Measurements from ENCODE around the gene PSMD9.
"Not testable (repeated sequence)": the region's sequence is repeated elsewhere in the genome, so short reads cannot be mapped to it uniquely, and the experiment has no call there.

The PSMD9 gene

DNA sequence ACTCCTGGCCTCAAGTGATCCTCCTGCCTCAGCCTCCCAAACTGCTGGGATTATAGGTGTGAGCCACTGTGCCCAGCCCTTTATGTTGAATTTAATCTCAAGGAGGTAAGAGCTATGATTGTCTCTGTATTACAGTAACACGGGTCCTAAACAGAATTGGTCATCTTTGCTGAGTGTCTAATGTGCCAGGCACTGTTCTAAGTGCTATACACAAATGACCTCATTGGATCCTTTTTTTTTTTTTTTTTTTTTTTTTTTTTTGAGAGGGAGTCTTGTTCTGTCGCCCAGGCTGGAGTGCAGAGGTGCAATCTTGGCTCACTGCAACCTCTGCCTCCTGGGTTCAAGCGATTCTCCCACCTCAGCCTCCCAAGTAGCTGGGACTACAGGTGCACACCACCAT lies 36.2 kb upstream of the PSMD9 start:
- H3K27ac ChIP-seq (ENCODE audit: low read length, poor library complexity, severe bottlenecking); H3K27me3 ChIP-seq (ENCODE audit: control insufficient read depth in 1 of 2, insufficient read depth in 1 of 2, low read length in 2 of 2); H3K4me3 ChIP-seq (ENCODE audit: insufficient read depth in 1 of 2, low read depth in 1 of 2, low read length in 2 of 2); H3K18ac ChIP-seq (ENCODE audit: low read depth in 1 of 2, low read length in 2 of 2); H2AK5ac ChIP-seq (ENCODE audit: low read length, severe bottlenecking); H3K79me1 ChIP-seq (replicated peaks; ENCODE audit: low read length, poor library complexity, severe bottlenecking); H2BK15ac ChIP-seq (ENCODE audit: low read depth, poor library complexity, severe bottlenecking); H3K36me3 ChIP-seq (ENCODE audit: control insufficient read depth in 1 of 2, insufficient read depth in 2 of 2, low read depth in 1 of 2, low read length in 2 of 2); DNase-seq; H3K14ac ChIP-seq (ENCODE audit: low read length in 2 of 2); H3K4ac ChIP-seq (ENCODE audit: low read depth in 1 of 2, low read length in 2 of 2); H3K4me2 ChIP-seq (ENCODE audit: low read length, poor library complexity, severe bottlenecking); H3K9ac ChIP-seq (ENCODE audit: low read length); H2AFZ ChIP-seq (ENCODE audit: low read depth, low read length); H2BK12ac ChIP-seq (ENCODE audit: low read length in 2 of 2); H4K8ac ChIP-seq (ENCODE audit: low read length); H3K23ac ChIP-seq (ENCODE audit: low read length in 2 of 2); H2BK120ac ChIP-seq (ENCODE audit: low read depth, low read length); H3K9me3 ChIP-seq (ENCODE audit: control insufficient read depth, low read length); H2BK5ac ChIP-seq (ENCODE audit: low read depth, low read length, poor library complexity, severe bottlenecking); H3K4me1 ChIP-seq (ENCODE audit: control insufficient read depth, insufficient read depth, low read depth, low read length); H4K91ac ChIP-seq (ENCODE audit: low read length): not testable (repeated sequence)
- WGBS, result no CpG with 5 or more reads among the region's 3 CpGs

DNA sequence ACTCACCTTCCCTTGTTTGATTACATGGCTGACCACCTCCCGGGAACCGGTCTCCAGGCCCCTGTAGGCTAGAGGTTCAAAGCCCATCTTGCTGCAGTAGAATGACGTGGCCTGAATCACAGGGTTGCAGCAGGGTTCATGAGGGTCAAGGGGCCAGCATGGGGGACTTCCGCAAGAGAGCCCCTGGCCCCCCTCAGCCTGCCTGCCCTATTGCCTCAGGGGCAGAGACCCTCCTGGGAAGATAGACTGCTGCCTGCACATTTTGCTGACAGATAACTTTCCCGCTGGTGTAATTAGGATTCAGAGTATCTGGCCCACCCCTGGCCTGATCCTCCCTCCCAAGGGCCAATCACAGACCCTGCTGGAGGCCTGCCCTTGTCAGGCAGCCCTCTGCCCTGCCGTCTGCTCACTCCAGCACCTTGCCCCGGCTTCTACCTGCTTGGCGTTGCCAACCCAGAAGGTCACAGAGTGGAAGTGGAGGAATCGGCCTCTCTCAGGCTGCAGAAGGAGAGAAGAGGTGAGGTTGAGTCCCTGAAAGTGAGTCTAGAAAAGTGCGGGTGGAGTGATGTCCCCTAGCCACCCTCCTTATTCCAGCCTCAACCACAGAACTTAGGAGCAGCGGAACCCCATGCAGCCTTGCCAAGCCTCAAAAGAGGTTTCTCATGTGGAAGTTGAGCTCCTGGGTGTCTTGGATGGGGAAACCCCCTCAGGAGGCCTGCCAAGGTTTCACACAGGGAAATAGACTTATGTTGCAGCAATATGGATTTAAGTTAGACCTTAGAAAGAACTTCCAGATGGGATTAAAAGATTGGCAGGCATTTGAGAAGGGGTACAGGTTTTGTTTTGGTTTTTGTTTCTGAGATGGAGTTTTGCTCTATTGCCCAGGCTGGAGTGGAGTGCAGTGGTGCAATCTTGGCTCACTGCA lies 31.0 kb upstream of the PSMD9 start:
- 43% methylated on average over 9 of the region's 11 CpGs for WGBS
- H3K27me3 ChIP-seq (ENCODE audit: control insufficient read depth in 1 of 2, insufficient read depth in 1 of 2, low read length in 2 of 2), result peaks cover 0 to 6% of the 10 kb centered on the region in 2 experiments

DNA sequence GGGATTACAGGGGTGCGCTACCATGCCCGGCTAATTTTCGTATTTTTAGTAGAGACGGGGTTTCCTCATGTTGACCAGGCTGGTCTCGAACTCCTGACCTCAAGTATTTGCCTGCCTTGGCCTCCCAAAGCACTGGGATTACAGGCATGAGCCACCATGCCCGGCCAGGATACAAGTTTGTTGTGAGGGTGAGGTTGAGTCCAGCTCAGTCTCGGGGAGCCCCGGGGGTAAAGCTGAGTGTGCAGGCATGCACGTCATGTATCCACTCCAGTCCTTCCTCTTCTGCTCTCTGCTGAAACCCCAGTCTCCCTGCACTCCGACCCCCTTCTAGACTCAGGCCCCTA lies 30.3 kb upstream of the PSMD9 start:
- no peaks in the 10 kb centered on the region for H3K9me3 ChIP-seq (ENCODE audit: control insufficient read depth, low read length)
- no peak for DNase-seq
- H2AK5ac ChIP-seq (ENCODE audit: low read length, severe bottlenecking), result peak overlapping the region; percentile 12
- H3K4me1 ChIP-seq (ENCODE audit: control insufficient read depth, insufficient read depth, low read depth, low read length), result peaks cover 23% of the 10 kb centered on the region
- peak overlapping the region; percentile 73 for H2BK15ac ChIP-seq (ENCODE audit: low read depth, poor library complexity, severe bottlenecking)
- H3K27me3 ChIP-seq (ENCODE audit: control insufficient read depth in 1 of 2, insufficient read depth in 1 of 2, low read length in 2 of 2), result peaks cover 0 to 6% of the 10 kb centered on the region in 2 experiments
- peak overlapping the region; percentile 41 to 88 for H3K18ac ChIP-seq (ENCODE audit: low read depth in 1 of 2, low read length in 2 of 2)
- H3K79me1 ChIP-seq (replicated peaks; ENCODE audit: low read length, poor library complexity, severe bottlenecking), result no peaks in the 10 kb centered on the region
- no peak overlapping the region for H3K27ac ChIP-seq (ENCODE audit: low read length, poor library complexity, severe bottlenecking)
- H2BK120ac ChIP-seq (ENCODE audit: low read depth, low read length), result no peak overlapping the region
- H3K9ac ChIP-seq (ENCODE audit: low read length), result peak overlapping the region; percentile 77
- peak overlapping the region; percentile 1 to 93 for H3K4ac ChIP-seq (ENCODE audit: low read depth in 1 of 2, low read length in 2 of 2)
- no peak overlapping the region for H2BK5ac ChIP-seq (ENCODE audit: low read depth, low read length, poor library complexity, severe bottlenecking)
- peak overlapping the region; percentile 93 for H4K91ac ChIP-seq (ENCODE audit: low read length)
- H3K4me2 ChIP-seq (ENCODE audit: low read length, poor library complexity, severe bottlenecking), result no peak overlapping the region
- WGBS, result 97% methylated on average over 9 of the region's 10 CpGs
- no peak overlapping the region for H3K23ac ChIP-seq (ENCODE audit: low read length in 2 of 2)
- H2BK12ac ChIP-seq (ENCODE audit: low read length in 2 of 2), result peak overlapping the region in 1 of 2 experiments; percentile 76
- H3K36me3 ChIP-seq (ENCODE audit: control insufficient read depth in 1 of 2, insufficient read depth in 2 of 2, low read depth in 1 of 2, low read length in 2 of 2), result no peaks in the 10 kb centered on the region
- peak overlapping the region; percentile 92 for H4K8ac ChIP-seq (ENCODE audit: low read length)
- no peak overlapping the region for H3K4me3 ChIP-seq (ENCODE audit: insufficient read depth in 1 of 2, low read depth in 1 of 2, low read length in 2 of 2)
- H3K14ac ChIP-seq (ENCODE audit: low read length in 2 of 2), result peak overlapping the region in 1 of 2 experiments; percentile 76
- H2AFZ ChIP-seq (ENCODE audit: low read depth, low read length), result no peak overlapping the region

More for the DNA sequence above, 31.0 kb upstream of the PSMD9 start:
- Histone ChIP-seq H3K79me1 (replicated peaks; ENCODE audit: low read length, poor library complexity, severe bottlenecking) (no peaks in the 10 kb centered on the region), H2AFZ (ENCODE audit: low read depth, low read length) (no peak overlapping the region), H4K8ac (ENCODE audit: low read length) (peak overlapping the region; percentile 66), H2BK5ac (ENCODE audit: low read depth, low read length, poor library complexity, severe bottlenecking) (no peak overlapping the region), H3K4me1 (ENCODE audit: control insufficient read depth, insufficient read depth, low read depth, low read length) (peaks cover 23% of the 10 kb centered on the region), H2BK120ac (ENCODE audit: low read depth, low read length) (no peak overlapping the region), H4K91ac (ENCODE audit: low read length) (no peak overlapping the region), H2BK15ac (ENCODE audit: low read depth, poor library complexity, severe bottlenecking) (peak overlapping the region; percentile 57), H3K27ac (ENCODE audit: low read length, poor library complexity, severe bottlenecking) (no peak overlapping the region), H3K4me3 (ENCODE audit: insufficient read depth in 1 of 2, low read depth in 1 of 2, low read length in 2 of 2) (no peak overlapping the region), H3K4me2 (ENCODE audit: low read length, poor library complexity, severe bottlenecking) (no peak overlapping the region), H3K9me3 (ENCODE audit: control insufficient read depth, low read length) (no peaks in the 10 kb centered on the region), H3K14ac (ENCODE audit: low read length in 2 of 2) (peak overlapping the region in 1 of 2 experiments; percentile 56), H2BK12ac (ENCODE audit: low read length in 2 of 2) (peak overlapping the region in 1 of 2 experiments; percentile 88), H3K23ac (ENCODE audit: low read length in 2 of 2) (peak overlapping the region in 1 of 2 experiments; percentile 60), H2AK5ac (ENCODE audit: low read length, severe bottlenecking) (no peak overlapping the region), H3K4ac (ENCODE audit: low read depth in 1 of 2, low read length in 2 of 2) (no peak overlapping the region), H3K9ac (ENCODE audit: low read length) (no peak overlapping the region), H3K36me3 (ENCODE audit: control insufficient read depth in 1 of 2, insufficient read depth in 2 of 2, low read depth in 1 of 2, low read length in 2 of 2) (no peaks in the 10 kb centered on the region), H3K18ac (ENCODE audit: low read depth in 1 of 2, low read length in 2 of 2) (peak overlapping the region; percentile 11 to 56)
- peak; percentile 34 for DNase-seq

All from mesenchymal stem cell (in vitro differentiated cells and primary cell).